HG03095 (cell line): ENCODE measurements around the gene CLEC17A.

Experiments
- ATAC-seq: cut with Tn5 transposase; IDR thresholded peaks from one replicate; pipeline ENCODE4 v1.9.1; 2021; ENCODE audit warnings: moderate library complexity; ENCODE audit not compliant: unreplicated experiment

The CLEC17A gene

DNA sequence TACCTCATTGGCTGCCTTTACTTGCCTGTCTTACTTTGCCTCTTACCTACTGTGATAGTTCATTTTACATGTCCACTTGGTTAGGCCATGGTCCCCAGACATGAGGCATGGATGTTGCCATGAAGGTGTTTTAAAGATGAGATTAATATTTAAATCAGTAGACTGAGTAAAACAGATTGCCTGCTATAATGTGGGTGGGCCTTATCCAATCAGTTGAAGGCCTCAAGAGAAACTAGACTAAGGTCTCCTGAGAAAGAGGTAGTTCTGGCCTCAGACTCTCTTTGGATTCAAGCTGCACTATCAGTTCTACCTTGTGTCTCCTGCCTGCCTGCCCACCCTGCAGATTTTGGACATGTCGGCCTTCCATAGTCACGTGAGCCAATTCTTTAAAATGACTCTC is 65.6 kb downstream of the CLEC17A start:
- ATAC-seq: no peak

DNA sequence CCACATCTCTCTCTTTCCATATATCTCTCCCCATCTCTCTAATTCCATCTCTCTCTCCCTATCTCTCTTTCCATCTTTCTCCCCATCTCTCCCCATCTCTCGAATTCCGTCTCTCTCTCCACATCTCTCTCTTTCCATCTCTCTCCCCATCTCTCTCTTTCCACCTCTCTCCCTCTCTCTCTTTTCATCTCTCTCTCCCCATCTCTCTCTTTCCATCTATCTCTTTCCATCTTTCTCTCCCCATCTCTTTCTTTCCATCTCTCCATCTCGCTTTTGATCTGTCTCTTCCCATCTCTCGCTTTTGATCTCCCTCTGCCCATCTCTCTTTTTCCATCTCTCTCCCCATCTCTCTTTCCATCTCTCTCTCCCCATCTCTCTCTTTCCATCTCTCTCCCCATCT is 66.1 kb downstream of the CLEC17A start:
- ATAC-seq: no peak

DNA sequence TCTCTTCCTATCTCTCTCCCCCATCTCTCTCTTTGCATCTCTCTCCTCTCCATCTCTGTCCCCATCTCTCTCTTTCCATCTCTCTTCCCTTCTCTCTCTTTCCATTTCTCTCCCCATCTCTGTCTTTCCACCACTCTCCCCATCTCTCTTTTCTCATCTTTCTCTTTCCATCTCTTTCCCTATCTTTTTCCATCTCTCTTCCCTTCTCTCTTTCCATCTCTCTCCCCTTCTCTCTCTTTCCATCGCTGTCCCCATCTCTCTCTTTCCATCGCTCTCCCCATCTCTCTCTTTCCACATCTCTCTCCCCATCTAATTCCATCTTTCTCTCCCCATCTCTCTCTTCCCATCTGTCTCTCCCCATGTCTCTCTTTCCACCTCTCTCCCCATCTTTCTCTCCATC is 67.3 kb downstream of the CLEC17A start:
- ATAC-seq: no peak

DNA sequence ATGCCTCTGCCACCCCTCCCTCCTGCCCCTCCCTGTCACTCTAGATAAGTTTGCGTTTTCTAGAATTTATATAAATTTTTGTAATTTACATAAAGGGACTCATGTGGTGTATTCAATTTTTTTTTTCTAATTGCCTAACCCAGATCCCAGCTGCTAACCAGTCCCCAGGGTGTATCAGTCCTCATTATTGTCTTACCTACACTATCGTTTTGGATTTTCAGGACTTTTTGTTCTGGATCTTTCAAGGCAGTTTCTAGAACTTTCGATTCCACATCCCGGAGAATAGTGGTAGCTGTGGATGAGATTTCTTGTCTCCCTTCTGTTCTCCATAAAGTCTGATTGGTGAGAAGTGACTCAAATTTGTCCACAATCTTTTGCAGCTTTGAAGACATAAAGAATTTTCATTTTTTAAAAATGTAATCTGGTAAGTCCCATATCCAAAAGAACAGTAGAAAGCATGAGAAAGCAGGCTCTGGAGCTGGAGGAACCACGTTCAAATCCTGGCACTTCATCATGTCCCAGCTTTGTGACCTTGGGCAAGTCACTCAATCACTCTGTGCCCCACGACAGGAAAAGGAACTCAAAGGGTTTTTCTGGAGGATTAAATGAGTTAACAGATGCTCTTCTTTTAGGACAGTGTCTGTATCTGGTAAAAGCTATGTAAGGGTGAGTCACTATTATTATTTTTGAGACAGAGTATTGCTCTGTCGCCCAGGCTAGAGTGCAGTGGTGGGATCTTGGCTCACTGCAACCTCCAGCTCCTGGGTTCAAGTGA is 72.1 kb downstream of the CLEC17A start:
- ATAC-seq: no peak

DNA sequence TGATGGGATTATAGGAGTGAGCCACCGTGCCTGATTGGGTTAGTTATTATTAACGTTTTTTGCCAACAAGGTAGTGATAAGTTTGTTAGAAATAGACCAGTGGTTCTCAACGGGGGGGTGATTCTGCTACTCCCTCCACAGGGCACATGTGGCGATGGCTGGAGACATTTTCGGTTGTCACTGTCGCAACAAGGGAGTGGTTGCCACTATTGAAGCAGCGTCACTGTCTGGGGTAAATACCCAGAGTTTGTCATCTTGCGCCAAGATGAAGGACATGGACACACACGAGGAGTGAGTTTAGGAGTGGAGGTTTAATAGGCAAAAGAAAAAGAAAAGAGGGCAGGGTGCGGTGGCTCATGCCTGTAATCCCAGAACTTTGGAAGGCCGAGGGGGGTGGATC is 72.8 kb downstream of the CLEC17A start:
- ATAC-seq: no peak

DNA sequence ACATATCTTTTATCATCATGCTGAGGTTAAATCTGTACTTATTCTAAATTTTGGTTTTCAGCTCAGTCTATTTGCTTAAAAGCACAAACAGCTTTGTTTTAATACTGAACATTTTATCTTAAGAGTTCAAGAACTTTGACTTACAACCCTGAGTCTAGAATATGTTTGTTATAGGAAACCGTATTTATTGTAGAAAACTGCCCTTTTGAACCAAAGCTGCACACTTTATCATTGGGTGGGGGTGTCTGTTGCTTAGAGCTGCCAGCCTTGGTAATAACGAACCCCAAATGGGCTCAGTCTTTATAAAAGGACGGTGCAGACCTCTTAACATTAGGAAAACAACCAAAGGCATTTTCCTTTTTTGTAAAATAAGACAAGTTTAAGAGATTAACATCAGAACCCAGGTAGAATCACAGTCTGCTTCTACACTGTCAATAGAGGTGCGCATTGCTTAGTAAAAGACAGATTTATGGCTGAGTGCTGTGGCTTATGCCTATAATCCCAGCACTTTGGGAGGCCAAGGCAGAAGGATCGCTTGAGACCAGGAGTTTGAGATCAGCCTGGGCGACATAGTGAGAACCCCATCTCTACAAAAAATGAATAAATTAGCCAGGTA is 77.1 kb downstream of the CLEC17A start:
- no peak for ATAC-seq

DNA sequence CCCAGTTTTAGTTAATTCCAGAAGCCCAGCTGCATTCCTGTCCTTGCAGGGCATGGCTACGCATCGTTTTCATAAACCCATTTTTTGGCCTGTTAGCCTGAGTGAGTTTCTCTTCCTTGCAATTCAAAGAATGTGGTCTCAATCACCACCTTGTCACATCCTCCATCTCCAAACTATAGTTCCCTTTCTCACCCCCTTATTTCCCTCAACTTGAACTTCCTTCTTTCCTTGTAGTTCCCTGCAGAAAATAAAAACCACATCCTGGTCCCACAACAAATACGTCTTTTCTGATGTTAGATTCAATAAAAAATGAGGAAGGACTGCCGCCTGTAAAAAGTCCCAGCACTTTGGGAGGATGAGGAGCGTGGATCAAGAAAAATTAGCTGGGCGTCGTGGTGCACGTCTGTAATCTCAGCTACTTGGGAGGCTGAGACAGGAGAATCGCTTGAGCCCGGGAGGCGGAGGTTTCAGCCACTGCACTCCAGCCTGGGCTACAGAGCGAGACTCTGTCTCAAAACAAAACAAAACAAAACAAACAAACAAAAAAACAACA is 78.6 kb downstream of the CLEC17A start:
- no peak for ATAC-seq
